Stromal cell of bone marrow (primary cell): ENCODE data around the gene DDAH1.
"Not testable (repeated sequence)": the region's sequence is repeated elsewhere in the genome, so short reads cannot be mapped to it uniquely, and the experiment has no call there.

Experiments
- DNase-seq: peaks from one replicate; pipeline ENCODE4 v3.0.0-alpha.2; 2012; ENCODE audit warnings: low read depth

DDAH1 gene

DNA sequence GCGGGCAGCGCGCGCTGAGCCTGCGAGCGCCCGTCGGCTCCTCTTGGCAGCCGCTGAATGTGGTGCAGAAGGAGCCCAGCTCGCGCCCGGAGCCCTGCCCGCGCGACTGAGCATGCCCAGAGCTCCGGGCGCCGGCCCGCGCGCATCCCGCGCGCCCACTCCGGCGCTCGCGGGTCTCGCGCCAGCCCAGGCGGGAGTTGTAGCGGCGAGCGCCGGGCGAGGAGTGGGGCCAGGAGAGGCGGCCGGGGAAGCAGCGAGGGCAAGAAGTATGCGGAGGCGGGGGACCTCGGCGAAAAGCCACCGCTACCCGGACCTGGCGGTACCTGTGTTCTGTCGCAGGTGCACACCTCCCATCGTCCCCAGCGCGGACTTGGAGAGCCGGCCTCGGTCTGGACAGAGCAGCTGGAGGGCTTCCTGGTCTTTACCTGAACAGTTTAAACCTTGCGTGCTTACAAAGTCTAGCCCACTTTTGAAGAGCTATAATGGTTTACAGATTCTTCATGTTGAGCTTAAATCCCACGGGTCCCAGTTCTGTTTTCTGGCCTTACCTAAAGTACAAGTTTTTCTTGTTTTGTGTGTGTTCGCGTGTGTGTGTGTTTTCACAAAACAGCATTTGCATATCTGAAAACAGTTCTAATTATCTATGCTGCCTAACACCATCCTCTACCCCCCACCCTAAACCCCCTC is at the start of gene DDAH1:
Gene DDAH1, minus strand, starts transcription at position 61 of the 687 bp plus-strand sequence. CDS start 114 bp downstream, outside the sequence.
- DNase-seq = peak; percentile 47

DNA sequence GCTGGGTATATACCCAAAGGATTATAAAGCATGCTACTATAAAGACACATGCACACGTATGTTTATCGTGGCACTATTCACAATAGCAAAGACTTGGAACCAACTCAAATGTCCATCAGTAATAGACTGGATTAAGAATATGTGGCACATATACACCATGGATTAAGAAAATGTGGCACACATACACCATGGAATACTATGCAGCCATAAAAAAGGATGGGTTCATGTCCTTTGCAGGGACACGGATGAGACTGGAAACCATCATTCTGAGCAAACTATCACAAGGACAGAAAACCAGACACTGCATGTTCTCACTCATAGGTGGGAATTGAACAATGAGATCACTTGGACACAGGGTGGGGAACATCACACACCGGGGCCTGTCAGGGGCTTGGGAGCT is 49.0 kb upstream of the DDAH1 start:
- not testable (repeated sequence) for DNase-seq

DNA sequence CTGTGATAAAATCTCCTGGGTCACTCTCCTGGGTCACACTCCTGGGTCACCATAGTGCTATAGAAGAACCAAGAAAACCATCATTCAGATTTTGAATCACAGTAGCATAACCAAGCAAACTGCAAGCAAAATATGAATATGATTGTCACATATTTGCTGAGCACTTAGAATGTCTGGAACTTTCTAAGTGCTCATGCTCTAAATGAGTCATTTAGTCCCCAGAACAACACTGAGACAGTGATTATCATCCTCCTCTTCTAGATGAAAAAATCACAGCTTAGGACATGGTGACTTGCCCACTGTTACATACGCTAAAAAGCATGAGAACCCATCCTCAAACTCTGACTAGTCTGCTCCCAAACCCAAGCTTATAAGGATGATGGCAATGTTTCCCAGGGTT is 39.5 kb upstream of the DDAH1 start:
- no peak for DNase-seq

DNA sequence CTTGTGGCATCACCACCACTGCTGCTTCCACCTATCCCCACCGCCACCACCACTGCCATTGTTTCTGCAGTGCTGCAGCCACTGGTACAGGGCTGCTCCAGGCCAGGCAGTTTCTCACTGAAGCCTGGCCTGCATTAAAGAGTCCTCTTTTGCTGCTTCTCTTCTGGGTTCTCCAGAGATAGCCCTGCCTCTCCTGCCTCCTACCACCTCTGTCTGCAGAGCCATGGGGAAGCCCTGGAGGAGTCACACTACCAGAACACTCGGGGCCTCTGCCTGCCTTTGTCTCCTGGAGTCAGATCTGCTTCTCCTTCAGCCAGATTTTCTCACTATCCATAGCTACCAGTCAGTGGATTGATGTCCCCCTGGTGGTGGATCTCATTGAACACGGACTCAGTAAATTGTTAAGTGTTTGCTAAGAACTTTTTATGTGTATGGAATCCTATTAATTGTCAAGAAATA is 37.7 kb upstream of the DDAH1 start:
- DNase-seq = peak; percentile 56

DNA sequence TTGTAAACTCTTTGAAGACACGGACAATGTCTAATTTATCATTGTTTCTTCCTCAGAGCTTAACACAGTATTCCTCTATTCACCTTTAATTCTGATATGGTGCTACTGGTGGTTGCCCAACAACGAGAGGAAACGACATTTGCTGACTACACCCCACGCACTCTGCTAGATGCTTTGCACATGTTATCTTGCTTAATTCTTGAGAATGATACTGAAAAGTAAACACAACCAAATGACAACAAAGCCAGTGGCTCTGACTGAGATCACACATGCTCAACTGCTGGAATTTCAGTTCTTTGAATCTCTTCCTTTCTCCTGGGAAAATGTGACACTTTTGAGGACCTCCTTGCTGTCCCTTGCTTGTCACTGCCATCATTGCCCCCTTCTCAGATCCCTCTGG is 37.2 kb upstream of the DDAH1 start:
- DNase-seq = no peak

DNA sequence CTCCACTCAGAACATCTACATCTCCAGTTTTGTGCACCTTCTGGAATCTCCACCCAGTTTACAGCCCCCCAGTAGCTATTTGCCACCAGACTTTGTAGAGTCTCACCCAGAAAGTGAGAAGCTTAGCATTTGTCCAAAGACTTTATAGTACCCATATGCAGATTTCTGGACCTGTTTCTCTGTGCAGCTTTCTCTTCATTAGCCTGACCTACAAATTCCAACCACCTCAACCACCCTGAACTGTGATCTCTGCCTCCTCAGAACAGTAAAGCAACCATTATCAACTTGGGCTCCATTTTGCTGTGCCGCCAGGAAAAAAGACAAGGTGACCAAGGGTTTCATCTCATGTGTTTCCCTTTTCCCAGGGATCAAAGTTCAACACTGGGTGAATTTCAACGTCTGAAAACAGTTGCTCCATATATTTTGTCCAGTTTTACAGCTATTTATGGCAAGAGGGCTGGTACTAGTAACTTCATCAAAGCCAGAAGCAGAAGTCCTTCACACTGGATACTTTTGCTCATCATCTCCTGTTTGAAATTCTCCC is 36.5 kb upstream of the DDAH1 start:
- DNase-seq = no peak

DNA sequence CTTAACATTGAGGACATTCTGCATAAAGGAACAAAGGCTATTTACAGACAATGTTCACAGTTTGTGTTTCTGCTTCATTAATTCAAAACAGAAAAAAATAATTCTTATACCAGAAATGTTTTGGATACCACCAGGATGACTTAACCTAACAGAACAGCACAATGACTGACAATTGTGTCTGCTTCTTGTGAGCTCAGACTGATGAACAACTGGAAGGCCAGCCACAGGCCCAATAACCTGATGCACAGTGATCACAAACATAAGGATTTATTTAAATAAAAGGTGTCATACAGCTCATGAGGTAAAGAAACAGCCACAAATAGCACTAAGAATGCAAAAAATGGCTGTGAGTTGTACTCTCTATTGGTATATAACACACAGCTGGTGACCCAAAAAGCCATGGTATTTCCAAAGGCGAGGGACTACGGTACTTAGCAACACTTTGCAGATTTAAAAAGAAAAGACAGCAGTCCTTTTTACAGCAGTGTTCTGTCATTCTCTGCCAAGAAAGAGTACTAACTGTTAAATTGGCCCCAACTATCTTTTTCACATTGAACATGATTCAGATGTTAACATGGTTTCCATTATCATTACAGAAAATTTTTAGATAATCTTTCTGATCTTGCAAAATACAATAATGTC is 32.1 kb upstream of the DDAH1 start:
- DNase-seq = no peak

DNA sequence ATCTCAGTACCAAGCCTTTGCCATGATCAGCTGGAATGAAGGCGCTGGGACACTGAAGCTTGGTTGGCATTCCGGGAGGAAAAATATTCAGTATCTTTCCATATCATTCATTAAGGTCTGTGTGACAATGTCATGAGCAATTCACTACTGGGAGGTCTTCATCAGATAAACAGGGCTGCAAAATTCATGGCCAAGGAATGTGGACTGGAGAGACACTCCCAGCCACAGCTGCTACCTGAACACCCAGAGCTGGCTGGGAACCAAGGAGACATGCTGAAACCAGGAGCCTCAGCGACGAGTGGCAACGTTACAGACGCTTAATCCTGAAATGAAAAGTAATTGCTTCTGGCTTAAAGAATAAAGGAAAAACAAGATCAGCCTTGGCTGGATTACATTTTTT is 30.6 kb upstream of the DDAH1 start:
- no peak for DNase-seq

DNA sequence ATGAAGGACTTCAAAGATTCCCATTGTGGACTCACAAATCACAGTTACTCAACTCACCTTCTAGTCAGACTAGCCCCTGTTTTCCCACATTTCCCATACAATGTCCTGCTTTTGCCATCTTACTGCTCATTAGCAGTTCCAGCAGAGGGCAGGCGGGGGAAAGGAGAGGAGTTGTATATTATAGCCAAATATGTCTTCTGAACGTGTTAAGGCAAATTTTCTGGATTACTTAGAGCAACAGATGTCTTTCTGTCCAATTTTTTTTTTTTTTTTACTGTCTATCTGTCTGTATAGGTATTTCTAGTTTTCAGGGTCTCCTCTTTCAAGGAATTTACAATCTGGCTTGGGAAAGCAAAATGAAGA is 29.9 kb upstream of the DDAH1 start:
- peak; percentile 15 for DNase-seq

DNA sequence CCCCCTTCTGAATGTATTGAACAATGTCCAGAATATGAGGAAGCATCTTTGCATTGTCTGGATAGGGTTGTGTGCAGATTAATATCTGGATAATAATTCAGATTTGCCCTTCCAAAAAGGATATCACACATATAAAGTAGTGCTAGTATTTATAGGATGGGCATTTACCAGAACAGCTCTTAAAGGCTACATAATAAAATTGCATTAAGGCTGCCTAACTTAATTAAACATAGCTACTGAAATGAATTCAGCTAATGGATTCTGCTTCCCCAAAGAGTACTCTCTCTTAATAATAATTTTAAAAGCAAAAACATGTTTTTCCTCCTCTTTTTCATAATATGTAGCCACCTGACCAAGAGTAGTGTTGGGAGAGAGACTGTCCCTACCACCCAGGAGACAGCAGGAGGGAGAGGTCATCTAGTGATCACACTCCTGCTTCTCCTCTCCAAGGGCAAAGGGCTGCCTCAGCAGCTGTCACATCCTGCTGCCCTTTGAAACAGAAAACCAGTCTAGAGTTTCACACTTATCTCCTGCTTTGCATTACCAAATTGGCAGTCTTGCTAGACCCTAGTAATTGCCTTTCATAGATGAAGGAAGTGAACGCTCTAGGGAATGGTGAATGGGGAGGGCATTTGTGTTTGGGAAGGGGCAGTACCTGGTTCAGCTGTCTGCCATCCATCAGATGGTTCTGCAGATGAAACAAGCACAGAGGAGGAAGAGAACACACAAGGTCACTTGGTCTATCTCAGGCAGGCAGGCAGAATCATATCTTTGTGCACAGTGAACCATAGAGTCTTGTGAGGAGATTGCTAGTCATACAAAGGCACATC is 29.3 kb upstream of the DDAH1 start:
- DNase-seq = no peak

DNA sequence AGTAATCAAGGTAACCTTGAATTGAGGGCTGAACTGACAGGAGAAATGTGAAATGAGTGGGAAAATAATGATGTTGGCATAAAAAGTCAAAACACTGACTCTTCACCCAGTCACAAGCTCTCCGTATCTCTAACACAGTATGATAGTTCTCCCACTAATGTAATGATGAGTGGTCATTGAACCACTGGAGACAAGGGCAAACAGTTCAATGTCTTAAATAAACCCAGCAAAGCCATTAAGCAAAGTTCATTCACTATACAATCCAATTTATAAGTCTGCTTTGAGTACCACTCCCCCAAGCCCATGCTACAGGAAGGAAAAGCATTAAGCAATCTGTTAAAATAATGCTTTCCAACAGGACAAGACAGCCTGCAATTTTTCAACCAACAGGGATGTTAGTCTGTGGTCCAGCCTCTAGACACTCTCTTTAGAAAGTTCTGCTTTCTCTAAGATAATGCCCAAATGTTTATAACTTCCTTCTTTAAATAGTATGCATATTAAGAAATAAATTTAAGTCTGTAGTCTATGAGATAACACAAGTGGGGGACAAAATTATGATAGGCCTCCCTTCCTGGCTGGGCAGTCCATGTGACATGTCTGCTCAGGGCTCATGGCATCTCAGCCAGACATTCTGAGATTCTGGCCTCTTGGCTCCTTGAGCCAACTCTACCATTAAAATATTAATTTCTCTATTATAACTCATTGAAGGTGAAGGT is 25.5 kb upstream of the DDAH1 start:
- DNase-seq = no peak

DNA sequence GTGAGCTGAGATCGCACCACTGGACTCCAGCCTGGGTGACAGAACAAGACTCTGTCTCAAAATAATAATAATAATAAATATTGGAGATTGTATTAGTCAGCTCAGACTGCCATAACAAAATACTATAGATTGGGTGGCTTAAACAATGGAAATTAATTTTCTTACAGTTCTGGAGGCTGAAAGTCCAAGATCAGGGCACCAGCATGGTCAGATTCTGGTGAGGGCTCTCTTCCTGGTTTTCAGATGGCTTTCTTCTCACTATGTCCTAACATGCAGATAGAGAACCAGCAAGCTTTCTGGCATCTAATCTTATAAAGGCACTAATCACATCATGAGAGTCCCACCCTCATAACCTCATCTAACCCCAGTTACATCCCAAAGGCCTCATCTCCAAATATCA is 23.2 kb upstream of the DDAH1 start:
- no peak for DNase-seq

DNA sequence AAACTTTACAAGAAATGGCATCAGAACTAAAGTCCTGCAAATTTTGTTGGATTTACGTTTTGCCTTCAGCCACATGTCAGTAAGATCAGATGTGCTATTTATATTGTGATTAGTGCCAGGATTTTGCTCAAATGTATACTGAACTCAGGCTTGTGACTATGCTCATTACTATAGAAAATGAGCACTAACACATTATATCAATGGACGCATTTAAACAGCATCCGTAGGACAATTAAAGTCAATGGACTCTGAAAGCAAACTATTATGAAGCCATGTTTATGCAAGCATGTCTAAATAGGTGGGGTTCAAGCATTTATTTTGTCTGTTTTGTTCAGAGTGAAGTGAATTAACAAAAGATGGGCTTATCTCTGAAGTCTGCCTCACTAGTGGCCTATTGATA is 20.6 kb upstream of the DDAH1 start:
- no peak for DNase-seq

DNA sequence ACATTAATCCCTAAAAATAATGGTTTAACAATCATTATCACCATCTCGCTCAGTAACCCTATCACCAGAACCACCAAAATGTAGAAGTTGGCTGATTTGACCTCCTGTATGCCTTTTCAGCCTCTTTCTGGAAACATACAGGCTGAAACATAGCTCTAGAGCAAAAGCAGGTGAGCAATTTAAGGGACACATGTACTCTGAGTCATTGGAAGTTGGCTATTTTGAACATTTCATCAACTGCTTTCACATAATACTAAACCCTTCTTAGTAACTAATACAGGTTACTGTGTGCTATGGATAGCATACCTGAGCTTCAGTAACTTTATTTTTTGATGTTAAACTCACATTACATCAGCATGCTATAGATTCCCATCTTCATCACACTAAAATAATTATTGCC is 19.8 kb upstream of the DDAH1 start:
- no peak for DNase-seq

DNA sequence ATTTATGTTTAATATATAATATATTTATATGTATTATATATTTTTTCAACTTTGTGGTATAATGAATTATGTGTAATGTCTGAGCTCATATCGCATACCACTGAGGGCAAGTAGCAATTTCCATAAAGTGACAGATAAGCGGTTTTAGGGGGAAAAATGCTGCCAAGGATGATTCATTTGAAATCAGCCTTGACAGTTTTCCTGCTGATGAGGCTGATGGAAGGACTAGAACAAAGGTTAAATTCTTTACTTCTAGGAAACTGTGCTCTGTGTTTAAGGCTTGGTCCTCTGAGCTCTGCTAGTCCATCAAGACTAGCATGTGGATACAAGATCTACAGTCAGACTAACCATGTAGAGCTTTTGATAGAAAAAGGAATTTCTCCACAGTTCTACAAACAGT is 19.3 kb upstream of the DDAH1 start:
- DNase-seq = no peak

DNA sequence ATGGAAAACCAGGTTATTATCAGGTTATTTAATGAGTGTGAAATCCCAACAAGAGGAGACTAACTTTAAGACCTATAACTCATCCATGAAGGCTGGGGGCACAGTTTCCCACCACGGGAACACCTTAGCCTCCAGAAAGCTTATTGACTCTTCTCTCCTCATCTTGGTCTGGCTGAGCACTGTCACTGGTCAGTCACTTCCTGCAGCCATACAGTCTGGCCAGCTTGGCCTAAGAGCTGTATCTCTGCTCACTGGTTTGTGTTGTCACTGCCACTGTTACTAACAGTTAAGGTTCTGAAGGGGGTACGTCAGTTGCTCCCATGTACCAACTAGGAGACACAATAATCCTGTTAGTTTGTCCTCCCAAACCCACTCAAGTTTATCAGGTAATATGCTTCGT is 16.7 kb upstream of the DDAH1 start:
- DNase-seq = no peak

DNA sequence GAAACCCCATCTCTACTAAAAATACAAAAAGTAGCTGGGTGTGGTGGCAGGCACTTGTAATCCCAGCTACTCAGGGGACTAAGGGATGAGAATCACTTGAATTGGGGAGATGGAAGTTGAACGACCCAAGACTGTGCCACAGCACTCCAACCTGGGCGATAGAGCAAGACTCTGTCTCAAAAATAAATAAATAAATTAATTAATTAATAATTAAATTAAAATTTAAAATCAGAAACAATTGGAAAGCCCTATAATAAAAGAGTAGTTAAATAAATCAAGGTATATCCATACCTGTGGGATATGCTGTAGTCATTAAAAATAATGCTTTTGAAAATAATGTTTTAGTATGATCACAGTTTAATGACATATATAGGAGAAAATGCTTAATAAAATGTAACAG is 15.6 kb upstream of the DDAH1 start:
- DNase-seq = no peak

DNA sequence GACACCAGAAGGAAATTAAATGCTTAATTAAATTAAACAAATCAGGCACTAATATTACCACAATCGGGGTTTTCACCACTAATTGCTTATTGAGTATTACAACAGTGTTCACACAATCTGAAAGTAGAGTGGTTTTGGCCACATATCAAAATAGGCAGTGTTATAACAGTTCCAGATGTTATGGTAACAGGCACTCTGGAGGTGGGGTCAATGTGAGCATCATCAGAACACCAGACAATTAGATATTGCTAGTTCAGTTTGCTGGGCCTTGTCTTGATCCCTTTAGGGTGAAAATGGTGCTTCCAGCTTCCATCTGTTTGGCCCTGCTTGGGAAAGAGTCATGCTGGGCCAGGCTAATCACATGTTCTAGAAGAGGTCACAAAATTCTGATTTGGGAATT is 14.5 kb upstream of the DDAH1 start:
- DNase-seq = no peak

DNA sequence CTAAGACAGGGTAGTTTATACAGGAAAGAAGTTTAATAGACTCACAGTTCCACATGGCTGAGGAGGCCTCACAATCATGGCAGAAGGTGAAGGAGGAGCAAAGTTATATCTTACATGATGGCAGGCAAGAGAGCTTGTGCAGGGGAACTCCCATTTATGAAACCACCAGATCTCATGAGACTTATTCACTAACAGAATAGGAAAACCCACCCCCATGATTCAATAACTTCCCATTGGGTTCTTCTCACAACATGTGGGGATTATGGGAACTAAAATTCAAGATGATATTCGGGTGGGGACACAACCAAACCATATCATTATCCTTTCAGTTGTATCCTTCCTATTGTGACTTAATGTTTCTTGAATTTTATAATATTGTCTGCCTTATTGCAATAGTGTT is 13.4 kb upstream of the DDAH1 start:
- DNase-seq = no peak

DNA sequence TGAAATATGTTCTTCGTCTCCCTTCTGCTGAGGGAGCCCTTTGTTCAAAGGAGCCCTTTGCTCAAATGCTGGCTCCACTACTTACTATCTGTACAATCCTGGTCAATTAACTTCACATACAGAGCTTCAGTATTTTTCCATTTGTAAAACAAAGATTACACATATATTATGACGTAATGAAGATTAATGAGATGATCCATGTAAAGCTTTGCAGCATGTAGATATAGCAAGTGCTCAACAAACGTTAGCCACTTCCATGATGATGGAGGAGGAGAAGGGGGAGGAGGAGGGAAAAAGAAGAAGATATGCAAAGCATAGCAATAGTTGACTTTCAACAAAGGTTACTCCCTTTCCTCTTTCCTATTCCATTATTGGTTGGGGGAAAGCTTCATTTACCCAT is 10.1 kb upstream of the DDAH1 start:
- DNase-seq = no peak

DNA sequence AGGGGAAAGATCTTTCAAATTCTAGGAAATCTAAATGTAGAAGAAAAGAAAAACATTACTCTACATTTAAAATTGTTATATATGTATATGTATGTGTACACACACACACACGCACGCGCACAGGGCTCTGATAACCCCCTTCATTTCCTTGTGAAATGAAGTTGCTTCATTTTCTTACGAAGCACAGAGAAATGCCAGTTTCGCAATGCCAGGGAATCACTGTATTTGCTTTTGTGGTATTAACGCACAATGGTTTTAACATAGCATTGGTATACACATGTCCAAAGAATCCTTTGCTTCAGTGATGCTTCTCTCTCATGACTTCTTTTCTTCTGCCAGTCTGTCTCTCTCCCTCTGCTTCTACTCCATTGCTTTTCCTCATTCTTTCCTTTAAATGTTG is 8.4 kb upstream of the DDAH1 start:
- no peak for DNase-seq

DNA sequence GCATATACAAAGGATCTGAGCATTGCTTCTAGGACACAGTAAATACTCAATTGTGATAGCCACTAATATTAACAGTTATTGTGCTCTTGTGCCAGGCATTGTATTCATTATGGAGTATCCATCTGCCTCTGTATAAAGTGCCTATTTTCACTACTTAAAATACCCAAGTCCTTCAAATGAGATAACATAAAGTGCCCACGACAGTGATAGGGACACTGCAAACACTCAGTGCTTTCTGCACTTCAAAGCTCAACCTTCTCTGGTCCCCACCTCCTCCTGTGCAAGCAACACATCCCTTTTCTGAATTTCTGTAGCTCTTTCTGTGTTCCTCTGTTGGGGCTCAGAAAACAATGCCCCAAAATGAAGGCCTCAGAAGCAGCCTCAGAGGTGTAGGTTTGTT is 6.6 kb upstream of the DDAH1 start:
- DNase-seq = no peak
